ENCODE measurements around the gene ZSWIM6. TPM values are rescaled to one million over a fixed set of nuclear protein-coding genes. Genes with fewer than 3 reads are reported as not detected.

The ZSWIM6 gene
- total RNA-seq, 1 experiment from 2014 or later = 12.9 TPM

DNA sequence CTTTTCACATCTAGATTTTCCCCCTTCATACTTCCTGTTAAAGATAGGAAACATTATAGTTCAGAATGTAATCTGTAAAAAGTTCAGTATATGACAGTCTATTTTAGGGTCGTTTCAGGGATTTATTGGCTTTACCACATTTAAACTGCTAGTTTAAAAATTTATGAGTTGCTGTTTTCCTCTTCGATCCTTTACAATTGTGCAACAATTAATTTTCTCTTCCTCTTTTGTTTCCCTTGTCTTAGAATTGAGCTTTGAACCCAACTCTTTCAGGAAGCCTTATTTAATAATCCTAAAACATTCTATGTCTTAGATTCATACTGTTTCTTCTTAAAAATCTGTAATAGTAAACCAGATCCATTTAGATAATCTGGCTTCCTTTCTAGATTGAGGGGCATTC is 16.4 kb downstream of the ZSWIM6 start:
- H3K4me2 ChIP-seq = no peak overlapping the region
- TF ChIP-seq EZH2 (IDR thresholded peaks at IDR 0.05; ENCODE audit: low read depth) = no peak
- TF ChIP-seq, protein P1, sequence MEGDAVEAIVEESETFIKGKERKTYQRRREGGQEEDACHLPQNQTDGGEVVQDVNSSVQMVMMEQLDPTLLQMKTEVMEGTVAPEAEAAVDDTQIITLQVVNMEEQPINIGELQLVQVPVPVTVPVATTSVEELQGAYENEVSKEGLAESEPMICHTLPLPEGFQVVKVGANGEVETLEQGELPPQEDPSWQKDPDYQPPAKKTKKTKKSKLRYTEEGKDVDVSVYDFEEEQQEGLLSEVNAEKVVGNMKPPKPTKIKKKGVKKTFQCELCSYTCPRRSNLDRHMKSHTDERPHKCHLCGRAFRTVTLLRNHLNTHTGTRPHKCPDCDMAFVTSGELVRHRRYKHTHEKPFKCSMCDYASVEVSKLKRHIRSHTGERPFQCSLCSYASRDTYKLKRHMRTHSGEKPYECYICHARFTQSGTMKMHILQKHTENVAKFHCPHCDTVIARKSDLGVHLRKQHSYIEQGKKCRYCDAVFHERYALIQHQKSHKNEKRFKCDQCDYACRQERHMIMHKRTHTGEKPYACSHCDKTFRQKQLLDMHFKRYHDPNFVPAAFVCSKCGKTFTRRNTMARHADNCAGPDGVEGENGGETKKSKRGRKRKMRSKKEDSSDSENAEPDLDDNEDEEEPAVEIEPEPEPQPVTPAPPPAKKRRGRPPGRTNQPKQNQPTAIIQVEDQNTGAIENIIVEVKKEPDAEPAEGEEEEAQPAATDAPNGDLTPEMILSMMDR (conservative IDR thresholded peaks at IDR 0.05) = no peak
- no peaks in the 10 kb centered on the region for H3K9me3 ChIP-seq (ENCODE audit: insufficient read depth, low read depth)
- no peaks in the 10 kb centered on the region for H3K4me1 ChIP-seq (replicated peaks; ENCODE audit: insufficient read depth)
- peaks cover 95% of the 10 kb centered on the region for H3K79me2 ChIP-seq (ENCODE audit: low read depth)
- H3K27ac ChIP-seq = no peak overlapping the region
- peaks cover 4% of the 10 kb centered on the region for H4K20me1 ChIP-seq (ENCODE audit: insufficient read depth)
- H2AFZ ChIP-seq = no peak overlapping the region
- H3K4me3 ChIP-seq = no peak overlapping the region
- no peaks in the 10 kb centered on the region for H3K27me3 ChIP-seq (ENCODE audit: insufficient read depth, low read depth)
- BruUV-seq (replicated peaks) = no TSS peak
- intact Hi-C loops (cut with micrococcal nuclease; ENCODE audit: unreplicated experiment) = no loop called here
- H3F3A ChIP-seq (ENCODE audit: insufficient read depth, low read depth) = no peaks in the 10 kb centered on the region
- ChIA-PET CTCF (no interaction called here), POLR2A (ENCODE audit: unreplicated experiment) (no interaction called here)
- DNase-seq = no peak
- no peaks in the 10 kb centered on the region for H3K9me2 ChIP-seq (ENCODE audit: insufficient read depth)
- H3K36me3 ChIP-seq (ENCODE audit: low read depth) = no peaks in the 10 kb centered on the region

DNA sequence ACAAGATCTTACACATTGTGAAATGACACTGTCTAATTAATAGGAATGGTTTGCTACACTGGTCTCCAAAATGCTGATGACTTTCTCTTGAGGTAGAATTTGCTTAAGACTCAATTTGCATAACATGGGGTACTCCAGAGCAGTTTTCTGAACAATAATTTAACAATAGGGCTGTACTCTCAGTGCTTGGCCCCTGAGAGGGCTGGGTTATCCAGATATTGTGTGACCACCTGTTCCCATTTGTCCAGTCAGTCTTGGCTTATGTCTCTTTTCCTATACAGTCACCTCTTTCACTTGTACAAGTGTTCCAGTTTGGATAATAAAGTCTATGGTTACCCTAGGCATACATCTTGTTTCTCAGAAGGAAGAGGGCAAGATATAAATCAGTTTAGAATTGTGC is 17.9 kb downstream of the ZSWIM6 start:
- no peak overlapping the region for H2AFZ ChIP-seq
- intact Hi-C loops (cut with micrococcal nuclease; ENCODE audit: unreplicated experiment) = no loop called here
- no peaks in the 10 kb centered on the region for H3K27me3 ChIP-seq (ENCODE audit: insufficient read depth, low read depth)
- no TSS peak for BruUV-seq (replicated peaks)
- no peaks in the 10 kb centered on the region for H3K9me2 ChIP-seq (ENCODE audit: insufficient read depth)
- H3K27ac ChIP-seq = no peak overlapping the region
- ChIA-PET POLR2A (ENCODE audit: unreplicated experiment) (interaction anchor here (0.6 kb wide), 1 partner anchor 1053 kb away, joined by 8 read pairs; no protein-coding TSS in a partner anchor), CTCF (no interaction called here)
- H4K20me1 ChIP-seq (ENCODE audit: insufficient read depth) = peaks cover 4% of the 10 kb centered on the region
- H3F3A ChIP-seq (ENCODE audit: insufficient read depth, low read depth) = no peaks in the 10 kb centered on the region
- H3K36me3 ChIP-seq (ENCODE audit: low read depth) = no peaks in the 10 kb centered on the region
- DNase-seq = no peak
- no peak overlapping the region for H3K4me3 ChIP-seq
- no peaks in the 10 kb centered on the region for H3K4me1 ChIP-seq (replicated peaks; ENCODE audit: insufficient read depth)
- TF ChIP-seq EZH2 (IDR thresholded peaks at IDR 0.05; ENCODE audit: low read depth) = no peak
- TF ChIP-seq, protein P1 (conservative IDR thresholded peaks at IDR 0.05) = no peak
- no peaks in the 10 kb centered on the region for H3K9me3 ChIP-seq (ENCODE audit: insufficient read depth, low read depth)
- no peak overlapping the region for H3K4me2 ChIP-seq
- H3K79me2 ChIP-seq (ENCODE audit: low read depth) = peaks cover 95% of the 10 kb centered on the region

DNA sequence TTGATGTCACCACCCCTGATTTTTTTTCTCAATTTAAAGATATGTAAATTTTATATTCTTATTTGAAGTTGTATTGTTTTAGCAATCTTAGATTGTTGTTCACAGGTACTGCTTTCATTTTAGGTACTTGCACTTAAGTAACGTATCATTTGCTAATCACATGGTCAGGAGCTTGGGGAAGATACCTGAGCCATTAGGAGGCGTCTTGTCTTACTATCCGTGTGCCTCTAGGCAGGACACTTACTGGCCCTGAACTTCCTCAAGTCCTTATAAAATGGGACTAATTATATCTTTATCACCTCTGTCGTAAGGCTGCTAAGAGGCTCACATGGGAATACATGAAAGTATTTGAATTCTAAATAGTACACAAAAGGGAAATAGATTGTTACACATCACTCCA is 18.5 kb downstream of the ZSWIM6 start:
- no peaks in the 10 kb centered on the region for H3K9me3 ChIP-seq (ENCODE audit: insufficient read depth, low read depth)
- H3F3A ChIP-seq (ENCODE audit: insufficient read depth, low read depth) = no peaks in the 10 kb centered on the region
- CTCF ChIA-PET = no interaction called here
- H3K9me2 ChIP-seq (ENCODE audit: insufficient read depth) = no peaks in the 10 kb centered on the region
- no peak overlapping the region for H3K27ac ChIP-seq
- H4K20me1 ChIP-seq (ENCODE audit: insufficient read depth) = peaks cover 4% of the 10 kb centered on the region
- H3K4me2 ChIP-seq = no peak overlapping the region
- POLR2A ChIA-PET (ENCODE audit: unreplicated experiment) = no interaction called here
- no TSS peak for BruUV-seq (replicated peaks)
- no peak overlapping the region for H3K4me3 ChIP-seq
- H3K27me3 ChIP-seq (ENCODE audit: insufficient read depth, low read depth) = no peaks in the 10 kb centered on the region
- TF ChIP-seq, protein P1 (conservative IDR thresholded peaks at IDR 0.05) = no peak
- no peak for TF ChIP-seq EZH2 (IDR thresholded peaks at IDR 0.05; ENCODE audit: low read depth)
- H3K79me2 ChIP-seq (ENCODE audit: low read depth) = peaks cover 92% of the 10 kb centered on the region
- no peaks in the 10 kb centered on the region for H3K4me1 ChIP-seq (replicated peaks; ENCODE audit: insufficient read depth)
- DNase-seq = no peak
- no peak overlapping the region for H2AFZ ChIP-seq
- intact Hi-C loops (cut with micrococcal nuclease; ENCODE audit: unreplicated experiment) = no loop called here
- H3K36me3 ChIP-seq (ENCODE audit: low read depth) = no peaks in the 10 kb centered on the region
